ENCODE results near the gene APEX1. TPM values are rescaled to one million over a fixed set of nuclear protein-coding genes. Genes with fewer than 3 reads are reported as not detected.

Gene APEX1
- total RNA-seq (100 to 1,000 TPM in 1 of 2 donors, 10 to 100 TPM in 1; 89.6 to 113 TPM), total RNA-seq (37.7 to 72.7 reads per million in 2 donors)

DNA sequence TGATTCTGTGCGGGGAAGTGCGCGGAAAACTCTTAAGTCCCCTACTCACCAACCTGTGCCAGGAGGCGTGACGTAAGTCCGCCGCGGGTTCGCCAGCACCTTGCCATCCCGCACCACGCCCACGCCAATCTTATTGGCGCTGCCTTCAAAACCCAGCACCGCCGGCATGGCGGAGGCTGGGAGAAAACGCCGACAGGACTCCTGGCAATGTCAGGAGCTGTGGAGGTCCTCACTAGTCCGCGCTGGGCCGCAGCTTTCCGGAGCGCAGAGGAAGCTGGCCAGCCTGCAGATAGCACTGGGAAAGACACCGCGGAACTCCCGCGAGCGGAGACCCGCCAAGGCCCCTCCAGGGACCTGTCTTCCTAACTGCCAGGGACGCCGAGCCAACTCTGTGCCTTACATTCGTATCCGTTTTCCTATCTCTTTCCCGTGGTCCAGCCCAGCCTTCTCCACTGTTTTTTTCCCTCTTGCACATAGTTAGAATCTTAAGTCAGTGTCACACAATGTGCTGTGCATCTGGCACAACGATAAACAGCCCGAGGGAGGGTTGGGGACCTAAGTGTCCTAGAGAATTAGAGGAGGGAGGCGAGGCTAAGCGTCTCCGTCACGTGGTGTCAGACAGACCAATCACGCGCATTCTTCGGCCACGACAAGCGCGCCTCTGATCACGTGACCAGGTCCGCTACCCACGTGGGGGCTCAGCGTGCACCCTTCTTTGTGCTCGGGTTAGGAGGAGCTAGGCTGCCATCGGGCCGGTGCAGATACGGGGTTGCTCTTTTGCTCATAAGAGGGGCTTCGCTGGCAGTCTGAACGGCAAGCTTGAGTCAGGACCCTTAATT, at the start of gene APEX1, which contains the start of gene OSGEP:
APEX1 (plus strand) TSS at position 711 of the 839 bp plus-strand sequence. CDS start 420 bp downstream, outside the sequence.
OSGEP (minus strand) TSS at position 297 of the 839 bp plus-strand sequence; CDS start at position 168, 129 bp downstream.
- Mint-ChIP-seq H3K27me3 (no peaks in the 10 kb centered on the region), H3K27ac (no peak within 1 kb of the TSS), H3K4me1 (peaks cover 10% of the 10 kb centered on the region), H3K36me3 (ENCODE audit: low read depth) (peaks cover 10% of the 10 kb centered on the region), H3K4me3 (no peak within 1 kb of the TSS)
- DNase-seq (peak; percentile 88 to 94 (median 93)), ATAC-seq (peak; percentile 83)
- no peaks in the 10 kb centered on the region for H3K9me3 ChIP-seq (ENCODE audit: control insufficient read depth, low read length, poor library complexity, severe bottlenecking)

DNA sequence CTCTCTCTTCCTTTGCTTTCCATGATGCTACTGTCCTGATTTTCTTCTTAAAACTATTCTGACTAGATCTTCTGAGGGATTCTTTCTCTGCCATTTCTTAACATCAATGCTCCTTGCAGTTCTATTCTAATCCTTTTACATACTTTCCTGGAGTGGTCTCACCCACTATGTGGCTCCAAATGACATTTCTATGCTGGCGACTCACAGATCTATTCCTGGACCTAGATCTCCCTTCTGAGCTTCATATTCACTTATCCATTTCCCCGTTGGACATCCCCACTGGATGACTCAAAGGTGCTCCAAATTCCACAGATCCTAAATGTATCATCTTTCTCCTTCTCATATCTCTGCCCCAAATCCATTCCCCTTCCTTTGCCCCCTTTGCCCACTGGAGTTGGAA, 45.8 kb upstream of the APEX1 start:
- ATAC-seq (no peak), DNase-seq (no peak)
- peaks cover 8% of the 10 kb centered on the region for H3K36me3 Mint-ChIP-seq (ENCODE audit: low read depth)
- peak overlapping the region; percentile 97 for H3K27ac Mint-ChIP-seq
- H3K4me1 Mint-ChIP-seq: peaks cover 63% of the 10 kb centered on the region
- no peaks in the 10 kb centered on the region for H3K9me3 ChIP-seq (ENCODE audit: control insufficient read depth, low read length, poor library complexity, severe bottlenecking)
- H3K4me3 Mint-ChIP-seq: no peak overlapping the region
- H3K27me3 Mint-ChIP-seq: no peaks in the 10 kb centered on the region

DNA sequence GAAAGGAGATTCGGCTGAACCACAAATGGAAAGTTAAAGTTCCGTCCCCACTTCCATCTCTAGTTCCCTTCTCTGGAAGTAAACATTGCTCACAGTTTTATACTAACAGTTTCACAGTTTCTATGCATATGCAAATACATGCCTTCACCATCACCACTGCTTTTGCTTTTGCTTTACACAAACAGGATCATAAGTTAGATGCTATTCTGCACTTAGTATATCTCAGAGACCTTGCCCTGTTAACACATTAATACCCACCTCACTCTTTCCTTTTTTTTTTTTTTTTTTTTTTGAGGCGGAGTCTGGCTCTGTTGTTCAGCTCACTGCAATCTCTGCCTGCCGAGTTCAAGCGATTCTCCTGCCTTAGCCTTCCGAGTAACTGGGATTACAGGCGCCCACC, 42.6 kb upstream of the APEX1 start:
- ATAC-seq (peak; percentile 50), DNase-seq (no peak)
- Mint-ChIP-seq H3K27ac (peak overlapping the region; percentile 97), H3K36me3 (ENCODE audit: low read depth) (peaks cover 5% of the 10 kb centered on the region), H3K27me3 (no peaks in the 10 kb centered on the region), H3K4me1 (peaks cover 49% of the 10 kb centered on the region), H3K4me3 (peak overlapping the region; percentile 99)
- no peaks in the 10 kb centered on the region for H3K9me3 ChIP-seq (ENCODE audit: control insufficient read depth, low read length, poor library complexity, severe bottlenecking)

DNA sequence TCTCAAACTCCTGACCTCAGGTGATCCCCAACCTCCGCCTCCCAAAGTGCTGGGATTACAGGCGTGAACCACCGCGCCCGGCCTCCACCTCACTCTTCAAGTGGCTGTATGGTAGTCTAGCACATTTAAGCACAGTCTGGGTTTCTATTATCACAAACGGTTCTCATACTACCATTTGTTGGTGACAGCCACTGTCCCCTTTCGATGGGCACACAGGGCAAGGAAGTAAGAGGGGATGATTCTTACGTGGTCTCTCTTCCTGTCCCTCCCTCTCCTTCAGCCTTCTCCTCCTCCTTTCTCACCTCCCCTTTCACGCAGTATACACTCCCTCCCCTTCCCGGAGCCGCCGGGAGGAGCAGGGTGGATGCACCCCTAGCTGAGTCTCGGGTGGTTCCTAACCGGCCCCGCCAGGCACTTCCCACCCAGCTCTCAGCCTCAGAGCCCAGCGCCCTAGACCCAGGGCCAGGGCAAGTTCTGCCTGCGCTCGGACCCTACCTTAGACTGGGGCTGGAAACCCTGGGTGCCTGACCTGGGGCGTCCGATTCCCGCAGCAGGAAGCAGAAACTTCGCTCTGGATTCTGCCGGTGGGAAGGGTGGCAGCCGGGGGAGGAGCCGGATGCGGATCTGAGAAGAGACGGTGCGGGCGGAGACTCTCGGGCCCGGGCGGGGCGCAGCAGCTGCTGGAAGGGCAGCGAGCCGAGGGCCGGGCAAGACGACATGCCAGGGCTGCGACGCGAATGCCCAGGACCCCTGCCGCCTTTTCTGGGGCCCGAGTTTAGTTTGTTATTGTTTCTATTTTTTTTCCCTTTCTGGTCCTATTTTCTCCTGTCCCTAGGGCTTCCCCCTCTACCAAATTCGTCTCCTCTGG, 41.9 kb upstream of the APEX1 start, which contains the start of gene TEP1:
TEP1 (minus strand) TSS at position 626 of the 868 bp plus-strand sequence. CDS start 5,062 bp downstream, outside the sequence.
- DNase-seq: peak; percentile 42 to 65 (median 63)
- H3K27me3 Mint-ChIP-seq: no peaks in the 10 kb centered on the region
- H3K4me1 Mint-ChIP-seq: peaks cover 44% of the 10 kb centered on the region

DNA sequence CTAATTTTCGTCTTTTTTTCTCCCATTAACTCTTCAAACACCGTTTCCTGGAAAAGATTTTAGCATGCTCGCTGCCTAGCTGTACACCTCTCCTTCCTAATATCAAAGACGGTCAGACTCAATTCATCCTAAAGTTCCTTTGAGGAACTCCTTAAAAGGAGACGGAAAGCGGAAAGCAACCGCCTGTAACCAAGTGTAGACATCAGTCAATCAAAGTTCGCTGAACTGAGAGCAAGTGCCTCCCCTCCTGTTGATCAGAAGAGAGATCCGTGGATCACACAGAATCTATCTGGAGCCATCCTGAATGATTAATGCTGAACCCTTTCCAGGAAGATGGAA, 41.3 kb upstream of the APEX1 start:
- H3K27ac Mint-ChIP-seq: peak overlapping the region; percentile 97
- peaks cover 44% of the 10 kb centered on the region for H3K4me1 Mint-ChIP-seq
- ATAC-seq (peak; percentile 44), DNase-seq (no peak)
- H3K36me3 Mint-ChIP-seq (ENCODE audit: low read depth): peaks cover 6% of the 10 kb centered on the region
- H3K27me3 Mint-ChIP-seq: no peaks in the 10 kb centered on the region
- H3K9me3 ChIP-seq (ENCODE audit: control insufficient read depth, low read length, poor library complexity, severe bottlenecking): no peaks in the 10 kb centered on the region
- H3K4me3 Mint-ChIP-seq: peak overlapping the region; percentile 99

More for the DNA sequence above, 41.9 kb upstream of the APEX1 start, which contains the start of gene TEP1:
- Mint-ChIP-seq H3K27ac (peak within 1 kb of the TSS; percentile 97), H3K4me3 (peak within 1 kb of the TSS; percentile 99), H3K36me3 (ENCODE audit: low read depth) (peaks cover 5% of the 10 kb centered on the region)
- H3K9me3 ChIP-seq (ENCODE audit: control insufficient read depth, low read length, poor library complexity, severe bottlenecking): no peaks in the 10 kb centered on the region
- peak; percentile 80 for ATAC-seq

DNA sequence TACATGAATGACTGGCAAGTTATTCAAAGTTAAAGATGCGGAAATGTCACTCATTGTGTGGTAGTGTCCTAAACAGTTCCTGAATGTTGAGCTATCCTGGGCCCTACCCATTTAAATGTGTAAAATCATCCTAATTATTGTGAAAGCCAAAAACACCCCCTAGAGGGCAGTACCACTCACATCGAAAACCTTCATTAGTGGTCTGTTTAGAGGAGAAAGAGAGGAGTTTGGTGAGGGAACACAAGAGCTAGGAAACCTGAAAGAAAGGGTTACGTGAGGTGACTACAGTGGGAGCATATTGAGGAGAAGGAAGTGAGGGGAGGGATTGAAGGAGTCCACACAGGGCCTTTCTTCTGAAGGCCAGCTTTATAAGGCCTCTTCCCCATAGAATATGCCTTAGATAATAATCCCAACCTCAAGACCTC, 39.2 kb upstream of the APEX1 start:
- H3K4me1 Mint-ChIP-seq: peaks cover 33% of the 10 kb centered on the region
- no peaks in the 10 kb centered on the region for H3K9me3 ChIP-seq (ENCODE audit: control insufficient read depth, low read length, poor library complexity, severe bottlenecking)
- peaks cover 4% of the 10 kb centered on the region for H3K36me3 Mint-ChIP-seq (ENCODE audit: low read depth)
- H3K27ac Mint-ChIP-seq: peak overlapping the region; percentile 80
- ATAC-seq (peak; percentile 51), DNase-seq (peak in 1 of 3 donors; percentile 13)
- H3K4me3 Mint-ChIP-seq: no peak overlapping the region
- no peaks in the 10 kb centered on the region for H3K27me3 Mint-ChIP-seq

DNA sequence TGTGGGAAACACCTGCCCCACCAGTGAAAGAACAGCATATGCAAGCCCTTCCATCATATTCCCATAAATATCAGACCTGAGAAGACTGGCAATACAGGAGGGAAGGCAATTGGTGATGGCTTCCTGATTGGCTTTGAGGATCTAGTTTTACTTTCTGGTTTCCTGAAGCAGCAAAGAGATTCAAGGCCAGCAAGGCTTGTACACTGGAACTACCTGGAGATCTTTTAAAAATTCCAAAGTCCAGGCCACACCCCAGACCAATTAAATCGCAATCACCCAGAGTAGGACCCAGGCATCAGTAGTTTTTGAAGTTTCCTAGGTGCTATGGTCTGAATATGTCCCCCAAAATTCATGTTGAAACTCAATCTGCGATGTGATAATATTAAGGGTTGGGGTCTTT, 38.8 kb upstream of the APEX1 start:
- peak overlapping the region; percentile 80 for H3K27ac Mint-ChIP-seq
- no peaks in the 10 kb centered on the region for H3K9me3 ChIP-seq (ENCODE audit: control insufficient read depth, low read length, poor library complexity, severe bottlenecking)
- ATAC-seq (no peak), DNase-seq (no peak)
- no peak overlapping the region for H3K4me3 Mint-ChIP-seq
- H3K4me1 Mint-ChIP-seq: peaks cover 29% of the 10 kb centered on the region
- no peaks in the 10 kb centered on the region for H3K27me3 Mint-ChIP-seq
- H3K36me3 Mint-ChIP-seq (ENCODE audit: low read depth): peaks cover 4% of the 10 kb centered on the region

DNA sequence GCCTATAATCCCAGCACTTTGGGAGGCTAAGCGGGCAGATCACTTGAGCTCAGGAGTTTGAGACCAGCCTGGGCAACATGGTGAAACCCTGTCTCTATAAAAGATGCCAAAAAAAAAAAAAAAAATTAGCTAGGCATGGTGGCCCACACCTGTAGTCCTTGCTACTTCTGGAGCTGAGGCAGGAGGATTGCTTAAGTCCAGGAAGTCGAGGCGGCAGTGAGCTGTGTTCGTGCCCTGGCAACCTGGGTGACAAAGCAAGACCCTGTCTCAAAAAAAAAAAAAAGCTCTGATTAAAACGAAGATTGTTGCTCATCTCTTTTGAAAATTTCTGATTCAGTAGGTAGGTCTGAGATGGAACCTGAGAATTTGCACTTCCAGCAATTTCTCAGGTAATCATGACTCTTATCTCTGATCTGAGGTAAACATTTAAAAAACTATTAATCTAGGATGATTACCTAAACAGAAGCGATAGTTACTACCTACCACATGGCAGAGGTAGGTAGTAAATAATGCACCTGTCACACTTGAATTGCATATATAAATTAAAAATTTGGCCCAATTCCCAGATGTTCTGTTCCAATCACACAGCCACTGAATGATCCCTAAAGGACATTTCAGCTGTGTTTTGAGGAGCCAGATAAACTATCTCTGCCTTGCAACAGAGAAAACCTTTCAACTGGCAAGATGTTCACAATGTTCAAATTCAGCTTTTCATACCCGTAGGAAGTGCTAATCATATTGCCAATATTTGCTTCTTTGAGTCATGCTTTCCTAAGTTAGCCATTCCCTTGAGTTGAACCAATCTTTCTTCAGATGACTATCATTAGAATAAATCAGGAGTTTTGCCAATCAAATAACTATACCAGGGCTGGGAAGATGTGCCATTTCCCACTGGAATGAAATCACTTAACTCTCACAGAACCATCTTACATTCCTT, 37.5 kb upstream of the APEX1 start:
- H3K9me3 ChIP-seq (ENCODE audit: control insufficient read depth, low read length, poor library complexity, severe bottlenecking): no peaks in the 10 kb centered on the region
- Mint-ChIP-seq H3K36me3 (ENCODE audit: low read depth) (peaks cover 4% of the 10 kb centered on the region), H3K27me3 (no peaks in the 10 kb centered on the region), H3K4me3 (no peak overlapping the region), H3K27ac (no peak overlapping the region), H3K4me1 (peaks cover 20% of the 10 kb centered on the region)
- DNase-seq: no peak
- ATAC-seq: no peak

DNA sequence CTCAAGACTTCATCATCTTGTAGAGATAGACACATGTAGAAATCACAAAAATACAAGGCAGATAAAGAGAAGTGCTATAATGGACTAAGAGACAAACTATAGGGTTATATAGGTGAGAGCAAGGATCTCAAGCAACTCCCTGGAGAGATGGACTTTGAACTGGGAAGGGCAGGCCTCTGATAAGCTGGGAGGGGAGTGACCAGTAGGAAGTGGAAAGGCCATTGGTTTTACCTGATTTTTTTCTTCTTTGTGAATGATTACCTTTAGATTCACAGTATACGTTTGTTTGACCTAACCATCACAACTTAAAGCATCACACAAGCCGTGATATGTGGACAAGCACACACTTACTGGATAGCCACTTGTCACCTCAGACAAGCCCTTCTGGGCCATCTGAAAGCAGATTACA, 36.5 kb upstream of the APEX1 start:
- no peaks in the 10 kb centered on the region for H3K27me3 Mint-ChIP-seq
- ATAC-seq (no peak), DNase-seq (no peak)
- H3K9me3 ChIP-seq (ENCODE audit: control insufficient read depth, low read length, poor library complexity, severe bottlenecking): no peaks in the 10 kb centered on the region
- peaks cover 14% of the 10 kb centered on the region for H3K4me1 Mint-ChIP-seq
- peaks cover 4% of the 10 kb centered on the region for H3K36me3 Mint-ChIP-seq (ENCODE audit: low read depth)
- peak overlapping the region; percentile 34 for H3K27ac Mint-ChIP-seq
- H3K4me3 Mint-ChIP-seq: no peak overlapping the region

DNA sequence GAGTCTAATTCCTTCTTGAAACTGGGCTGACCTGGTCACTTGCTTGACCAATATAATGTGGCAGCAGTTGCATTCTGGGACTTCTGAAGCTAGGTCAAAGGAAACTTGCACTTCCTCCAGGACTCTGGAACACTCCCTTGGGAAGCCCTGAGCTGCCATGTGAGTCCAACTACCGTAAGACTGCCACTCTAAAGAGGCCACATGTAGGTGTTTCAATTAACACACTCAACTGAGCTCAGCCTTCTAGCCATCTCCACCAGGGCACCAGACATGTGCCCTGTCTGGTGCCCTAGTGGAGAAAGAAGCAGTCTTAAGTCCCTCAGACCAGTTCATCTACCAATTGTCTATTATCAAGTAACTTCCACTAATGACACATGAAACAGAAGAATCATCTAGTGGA, 35.6 kb upstream of the APEX1 start:
- H3K4me3 Mint-ChIP-seq: no peak overlapping the region
- peaks cover 10% of the 10 kb centered on the region for H3K4me1 Mint-ChIP-seq
- no peaks in the 10 kb centered on the region for H3K9me3 ChIP-seq (ENCODE audit: control insufficient read depth, low read length, poor library complexity, severe bottlenecking)
- no peak overlapping the region for H3K27ac Mint-ChIP-seq
- ATAC-seq (no peak), DNase-seq (no peak)
- H3K36me3 Mint-ChIP-seq (ENCODE audit: low read depth): peaks cover 2% of the 10 kb centered on the region
- H3K27me3 Mint-ChIP-seq: no peaks in the 10 kb centered on the region

DNA sequence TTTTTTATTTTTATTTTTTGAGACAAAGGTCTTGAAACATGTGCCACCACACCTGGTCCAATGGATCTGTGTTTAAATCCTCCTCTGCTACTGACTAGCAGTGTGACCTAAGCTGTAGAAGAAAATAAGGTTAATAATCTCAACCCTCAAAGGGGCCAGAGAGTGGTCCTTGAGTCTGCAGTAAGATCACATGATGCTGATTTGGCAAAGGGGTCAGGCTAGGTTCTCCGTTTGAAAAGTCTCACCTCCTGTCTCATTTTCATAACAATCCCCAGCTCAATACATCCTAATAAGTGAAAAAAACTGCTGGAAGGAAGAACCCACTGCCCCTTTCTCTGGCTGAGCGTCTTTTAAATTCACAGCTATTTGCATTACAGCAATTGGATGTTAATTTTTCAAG, 33.8 kb upstream of the APEX1 start:
- Mint-ChIP-seq H3K36me3 (ENCODE audit: low read depth) (peaks cover 2% of the 10 kb centered on the region), H3K27ac (no peak overlapping the region), H3K27me3 (no peaks in the 10 kb centered on the region), H3K4me3 (no peak overlapping the region), H3K4me1 (peaks cover 2% of the 10 kb centered on the region)
- ATAC-seq (no peak), DNase-seq (no peak)
- no peaks in the 10 kb centered on the region for H3K9me3 ChIP-seq (ENCODE audit: control insufficient read depth, low read length, poor library complexity, severe bottlenecking)

DNA sequence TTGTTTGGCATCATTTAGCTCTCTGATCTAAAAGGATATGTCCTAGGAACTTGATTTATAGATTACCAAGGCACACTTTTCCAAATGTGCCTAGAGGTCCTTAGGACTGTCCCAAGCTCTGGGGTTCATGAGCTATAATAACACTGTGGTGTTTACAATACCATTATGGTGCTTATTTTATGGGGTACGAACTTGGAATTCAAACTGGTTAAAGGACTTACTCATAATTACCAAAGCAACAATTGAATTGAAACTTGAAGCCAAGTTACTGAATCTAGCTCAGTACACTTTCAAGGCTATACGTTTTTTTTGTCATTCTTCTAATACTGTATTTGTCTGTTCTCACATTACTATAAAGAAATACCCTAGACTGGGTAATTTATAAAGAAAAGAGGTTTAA, 32.1 kb upstream of the APEX1 start:
- Mint-ChIP-seq H3K27ac (no peak overlapping the region), H3K4me1 (peaks cover 8% of the 10 kb centered on the region), H3K4me3 (no peak overlapping the region), H3K36me3 (ENCODE audit: low read depth) (peaks cover 2% of the 10 kb centered on the region), H3K27me3 (no peaks in the 10 kb centered on the region)
- DNase-seq (no peak), ATAC-seq (no peak)
- H3K9me3 ChIP-seq (ENCODE audit: control insufficient read depth, low read length, poor library complexity, severe bottlenecking): no peaks in the 10 kb centered on the region
